Thoracic aorta (tissue), 2 donors: ENCODE measurements around the gene KAZN. TPM values are rescaled to one million over a fixed set of nuclear protein-coding genes. Genes with fewer than 3 reads are reported as not detected.
"Not testable (repeated sequence)": the region's sequence is repeated elsewhere in the genome, so short reads cannot be mapped to it uniquely, and the experiment has no call there.

Source experiments
- ATAC-seq: fragments of 150-250 bp; one replicate; pipeline ENCODE4 v1.8.0; 2017; ENCODE audit warnings: low read depth; ENCODE audit not compliant: insufficient number of reproducible peaks, low FRiP score
- DNase-seq: peaks from one replicate; pipeline ENCODE4 v3.0.0-alpha.2; 2020; ENCODE audit warnings: low spot score
- H3K27ac ChIP-seq, 2 donors: fragments of 200-600 bp; sonication (generic); 1 replicate in 1 of 2; 2 replicates in 1 of 2; pipeline ENCODE4 v1.5.1; 2016; ENCODE audit warnings: mild to moderate bottlenecking in 2 of 2, moderate library complexity in 2 of 2
- H3K27me3 ChIP-seq: fragments of 200-600 bp; sonication (generic); replicated peaks from 2 replicates; pipeline ENCODE4 v1.6.0; 2016; ENCODE audit warnings: mild to moderate bottlenecking; ENCODE audit not compliant: insufficient read depth
- H3K36me3 ChIP-seq: fragments of 200-600 bp; sonication (generic); one replicate; pipeline ENCODE4 v1.5.1; 2016
- H3K4me1 ChIP-seq, 2 donors: fragments of 200-600 bp; sonication (generic); 1 replicate in 1 of 2; 2 replicates in 1 of 2; pipeline versions ENCODE4 v1.5.1 to v1.6.0; 2016; ENCODE audit warnings: low read depth in 2 of 2, mild to moderate bottlenecking in 1 of 2; ENCODE audit not compliant: control insufficient read depth in 1 of 2
- H3K4me3 ChIP-seq: fragments of 200-600 bp; sonication (generic); 2 replicates; pipeline ENCODE4 v1.5.1; 2016; ENCODE audit warnings: mild to moderate bottlenecking
- H3K9me3 ChIP-seq: fragments of 200-600 bp; sonication (generic); 2 replicates; pipeline ENCODE4 v1.5.1; 2016
- total RNA-seq, 2 donors: library from RNA; depleted of rRNA; stranded (reverse); fragments of >200 nt; gene quantifications; one replicate each; pipeline versions ENCODE4 v1.1.0 to v1.2.3, GENCODE V29; 2016
- TF ChIP-seq, protein P1 (sequence below): fragments of 200-600 bp; sonication (generic); IDR thresholded peaks from one replicate; pipeline ENCODE4 v1.5.1; 2019; ENCODE audit warnings: antibody characterized with exemption

Gene KAZN
- total RNA-seq, 2 donors from 2014 or later = 17.4 to 30.3 TPM

DNA sequence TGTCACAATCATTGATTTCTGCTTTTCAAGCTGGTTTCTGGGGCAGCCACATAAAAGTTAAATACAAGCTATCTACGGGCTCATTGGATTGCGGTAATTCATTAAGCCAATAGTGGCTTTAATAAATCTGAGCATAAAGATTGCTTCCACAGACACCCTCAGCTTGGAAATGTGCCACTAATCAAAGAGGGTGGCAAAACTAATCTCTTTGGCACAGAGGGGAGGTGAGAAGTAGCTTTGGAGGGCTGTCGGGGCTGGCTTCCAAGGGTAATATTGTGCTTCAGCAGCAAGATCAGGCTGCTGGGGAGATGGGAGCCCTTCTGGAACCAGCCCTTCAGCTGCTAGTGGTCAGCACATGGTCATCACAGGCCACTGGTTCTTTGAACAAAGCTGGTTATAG, 21.2 kb upstream of the KAZN start:
- Histone ChIP-seq H3K9me3 (no peaks in the 10 kb centered on the region), H3K27me3 (no peaks in the 10 kb centered on the region), H3K36me3 (no peaks in the 10 kb centered on the region), H3K4me3 (no peak overlapping the region), H3K27ac (no peak overlapping the region), H3K4me1 (no peaks in the 10 kb centered on the region)
- TF ChIP-seq, protein P1, sequence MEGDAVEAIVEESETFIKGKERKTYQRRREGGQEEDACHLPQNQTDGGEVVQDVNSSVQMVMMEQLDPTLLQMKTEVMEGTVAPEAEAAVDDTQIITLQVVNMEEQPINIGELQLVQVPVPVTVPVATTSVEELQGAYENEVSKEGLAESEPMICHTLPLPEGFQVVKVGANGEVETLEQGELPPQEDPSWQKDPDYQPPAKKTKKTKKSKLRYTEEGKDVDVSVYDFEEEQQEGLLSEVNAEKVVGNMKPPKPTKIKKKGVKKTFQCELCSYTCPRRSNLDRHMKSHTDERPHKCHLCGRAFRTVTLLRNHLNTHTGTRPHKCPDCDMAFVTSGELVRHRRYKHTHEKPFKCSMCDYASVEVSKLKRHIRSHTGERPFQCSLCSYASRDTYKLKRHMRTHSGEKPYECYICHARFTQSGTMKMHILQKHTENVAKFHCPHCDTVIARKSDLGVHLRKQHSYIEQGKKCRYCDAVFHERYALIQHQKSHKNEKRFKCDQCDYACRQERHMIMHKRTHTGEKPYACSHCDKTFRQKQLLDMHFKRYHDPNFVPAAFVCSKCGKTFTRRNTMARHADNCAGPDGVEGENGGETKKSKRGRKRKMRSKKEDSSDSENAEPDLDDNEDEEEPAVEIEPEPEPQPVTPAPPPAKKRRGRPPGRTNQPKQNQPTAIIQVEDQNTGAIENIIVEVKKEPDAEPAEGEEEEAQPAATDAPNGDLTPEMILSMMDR = no peak
- no peak for DNase-seq
- ATAC-seq = no peak

GRCh38 chr1:14578156-14578555, 20.3 kb upstream of the KAZN start:
- DNase-seq (no peak), ATAC-seq (no peak)
- Histone ChIP-seq H3K9me3 (no peaks in the 10 kb centered on the region), H3K4me3 (no peak overlapping the region), H3K36me3 (no peaks in the 10 kb centered on the region), H3K27me3 (no peaks in the 10 kb centered on the region), H3K27ac (no peak overlapping the region), H3K4me1 (no peaks in the 10 kb centered on the region)
- TF ChIP-seq, protein P1 = no peak

- not testable (repeated sequence) for H3K27ac ChIP-seq, DNase-seq, ATAC-seq, H3K4me3 ChIP-seq, H3K36me3 ChIP-seq, H3K9me3 ChIP-seq, H3K4me1 ChIP-seq, H3K27me3 ChIP-seq
Observed at GRCh38 chr1:14580295-14580694, 18.2 kb upstream of the KAZN start.

DNA sequence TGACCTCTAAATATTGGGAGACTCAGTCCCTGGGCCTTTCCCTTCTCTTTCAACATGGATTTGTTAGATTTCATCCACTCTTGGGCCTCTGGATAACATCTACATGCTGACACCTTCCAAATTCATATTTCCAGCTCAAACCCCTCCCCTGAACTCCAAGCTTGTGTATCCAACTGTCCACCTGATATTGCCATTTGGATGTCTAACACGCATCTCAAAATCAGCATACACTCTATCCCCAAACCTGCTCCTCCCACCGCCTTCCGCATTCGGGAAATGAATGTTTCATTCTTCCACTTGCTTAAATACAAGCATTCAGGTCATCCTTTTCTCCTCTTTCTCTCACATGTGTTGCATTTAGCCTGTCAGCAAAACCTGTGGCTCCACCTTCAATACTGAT, 17.5 kb upstream of the KAZN start:
- H3K4me1 ChIP-seq = no peaks in the 10 kb centered on the region
- H3K9me3 ChIP-seq = no peaks in the 10 kb centered on the region
- ATAC-seq (no peak), DNase-seq (no peak)
- no peaks in the 10 kb centered on the region for H3K36me3 ChIP-seq
- H3K27ac ChIP-seq = no peak overlapping the region
- TF ChIP-seq, protein P1 = no peak
- no peaks in the 10 kb centered on the region for H3K27me3 ChIP-seq
- H3K4me3 ChIP-seq = no peak overlapping the region

- DNase-seq (no peak), ATAC-seq (no peak)
- H3K27me3 ChIP-seq = no peaks in the 10 kb centered on the region
- no peak overlapping the region for H3K27ac ChIP-seq
- H3K9me3 ChIP-seq = no peaks in the 10 kb centered on the region
- no peaks in the 10 kb centered on the region for H3K4me1 ChIP-seq
- H3K4me3 ChIP-seq = no peak overlapping the region
- H3K36me3 ChIP-seq = no peaks in the 10 kb centered on the region
- TF ChIP-seq, protein P1 = no peak
Observed at GRCh38 chr1:14583788-14584187, 14.7 kb upstream of the KAZN start.

GRCh38 chr1:14585728-14586127, 12.8 kb upstream of the KAZN start:
- ATAC-seq = no peak
- no peaks in the 10 kb centered on the region for H3K4me1 ChIP-seq
- H3K27me3 ChIP-seq = no peaks in the 10 kb centered on the region
- DNase-seq = no peak
- H3K36me3 ChIP-seq = no peaks in the 10 kb centered on the region
- no peak overlapping the region for H3K4me3 ChIP-seq
- H3K27ac ChIP-seq = no peak overlapping the region
- TF ChIP-seq, protein P1 = no peak
- no peaks in the 10 kb centered on the region for H3K9me3 ChIP-seq
